ENCODE data around the gene PDPN.
"Not testable (repeated sequence)": the region's sequence is repeated elsewhere in the genome, so short reads cannot be mapped to it uniquely, and the experiment has no call there.

PDPN gene

DNA sequence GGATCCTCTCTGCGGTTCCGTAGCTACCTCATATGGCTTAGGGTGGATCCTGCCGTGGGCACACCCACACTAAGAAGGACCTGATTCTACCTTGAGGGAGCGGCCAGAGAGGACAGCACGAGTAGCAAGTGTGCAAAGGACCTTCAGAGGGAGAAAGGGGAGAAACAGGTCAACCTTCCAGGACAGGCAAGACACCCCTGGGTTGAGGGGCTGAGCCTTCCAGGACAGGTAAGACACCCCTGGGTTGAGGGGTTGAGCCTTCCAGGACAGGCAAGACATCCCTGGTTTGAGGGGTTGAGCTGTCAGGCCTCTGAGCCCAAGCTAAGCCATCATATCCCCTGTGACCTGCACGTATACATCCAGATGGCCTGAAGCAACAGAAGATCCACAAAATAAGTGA is 23.1 kb upstream of the PDPN start:
- DNase-seq (ENCODE audit: low spot score in 2 of 2) (no peak), ATAC-seq (no peak)
- H3K4me3 Mint-ChIP-seq = no peak overlapping the region
- no peak overlapping the region for H3K27ac Mint-ChIP-seq
- no peaks in the 10 kb centered on the region for H3K4me1 Mint-ChIP-seq
- H3K36me3 Mint-ChIP-seq = no peaks in the 10 kb centered on the region
- H3K9me3 Mint-ChIP-seq = no peaks in the 10 kb centered on the region

DNA sequence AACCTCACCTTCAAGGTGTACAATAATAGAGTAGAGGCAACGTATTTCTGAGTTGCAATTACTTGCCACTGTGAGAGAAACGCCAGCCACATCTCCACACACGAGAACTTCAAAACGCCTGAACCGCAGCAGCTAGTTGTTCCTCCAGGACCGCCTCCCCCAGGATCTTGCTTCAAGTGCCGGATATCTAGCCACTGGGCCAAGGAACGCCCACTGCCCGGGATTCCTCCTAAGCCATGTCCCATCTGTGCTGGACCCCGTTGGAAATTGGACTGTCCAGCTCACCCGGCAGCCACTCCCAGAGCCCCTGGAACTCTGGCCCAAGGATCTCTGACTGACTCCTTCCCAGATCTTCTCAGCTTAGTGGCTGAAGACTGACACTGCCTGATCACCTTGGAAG is 20.7 kb upstream of the PDPN start:
- not testable (repeated sequence) for DNase-seq (ENCODE audit: low spot score in 2 of 2); H3K27ac Mint-ChIP-seq; H3K4me1 Mint-ChIP-seq; H3K9me3 Mint-ChIP-seq; H3K4me3 Mint-ChIP-seq; ATAC-seq; H3K36me3 Mint-ChIP-seq

DNA sequence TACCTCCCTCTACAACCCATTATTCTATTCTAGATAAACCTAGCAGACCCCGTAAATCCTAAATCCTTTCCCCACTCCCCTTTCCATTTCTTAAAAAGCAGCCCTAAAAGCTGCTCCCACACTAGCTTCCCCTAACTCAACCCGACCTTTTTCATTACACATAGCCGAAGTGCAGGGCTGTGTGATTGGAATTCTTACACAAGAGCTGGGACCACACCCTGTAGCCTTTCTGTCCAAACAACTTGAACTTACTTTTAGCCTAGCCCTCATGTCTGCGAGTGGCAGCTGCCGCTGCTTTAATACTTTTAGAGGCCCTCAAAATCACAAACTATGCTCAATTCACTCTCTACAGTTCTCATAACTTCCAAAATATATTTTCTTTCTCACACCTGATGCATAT is 19.6 kb upstream of the PDPN start:
- Mint-ChIP-seq H3K36me3 (no peaks in the 10 kb centered on the region), H3K4me3 (no peak overlapping the region), H3K9me3 (no peaks in the 10 kb centered on the region), H3K27ac (no peak overlapping the region), H3K4me1 (no peaks in the 10 kb centered on the region)
- ATAC-seq (no peak), DNase-seq (ENCODE audit: low spot score in 2 of 2) (no peak)

DNA sequence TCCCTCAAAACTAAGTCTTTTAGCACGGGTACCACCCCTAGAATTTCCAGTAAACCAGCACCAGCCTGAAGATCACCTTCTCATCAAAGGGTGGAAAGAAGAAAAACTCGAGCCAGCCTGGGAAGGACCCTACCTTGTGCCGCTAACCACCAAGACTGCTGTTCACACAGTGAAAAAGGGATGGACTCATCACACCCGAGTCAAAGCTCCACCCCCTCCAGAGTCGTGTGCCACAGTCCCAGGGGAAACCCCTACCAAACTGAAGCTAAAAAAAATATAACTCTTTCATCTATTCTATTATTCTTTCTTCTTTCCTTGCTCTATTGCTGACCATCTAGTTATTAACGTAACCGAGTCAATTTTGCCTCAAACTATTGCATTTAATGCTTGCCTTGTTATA is 13.2 kb upstream of the PDPN start:
- not testable (repeated sequence) for DNase-seq (ENCODE audit: low spot score in 2 of 2); H3K4me3 Mint-ChIP-seq; ATAC-seq; H3K4me1 Mint-ChIP-seq; H3K27ac Mint-ChIP-seq; H3K9me3 Mint-ChIP-seq; H3K36me3 Mint-ChIP-seq

DNA sequence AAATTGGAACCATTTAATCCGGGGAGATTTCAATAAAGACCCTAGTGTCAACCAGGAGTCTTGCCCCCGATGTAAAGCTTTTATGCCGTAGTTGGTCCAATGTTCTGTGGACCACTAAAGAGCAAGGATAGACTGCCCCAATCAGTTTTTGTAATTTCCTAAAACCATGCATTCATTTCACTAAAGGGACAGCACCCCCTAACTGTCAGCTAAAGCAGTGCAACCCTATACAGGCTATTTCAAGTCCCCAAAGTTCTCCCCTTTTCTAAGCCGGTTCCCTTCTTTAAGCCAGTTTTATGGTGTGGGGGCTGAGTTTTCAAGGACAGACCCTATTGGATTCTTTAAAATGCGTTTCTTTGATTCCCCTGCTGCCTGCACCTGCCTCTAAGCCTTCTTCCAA is 12.7 kb upstream of the PDPN start:
- DNase-seq (ENCODE audit: low spot score in 2 of 2) = no peak
- Mint-ChIP-seq H3K36me3 (no peaks in the 10 kb centered on the region), H3K4me1 (no peaks in the 10 kb centered on the region), H3K27ac (no peak overlapping the region), H3K4me3 (no peak overlapping the region), H3K9me3 (no peaks in the 10 kb centered on the region)
- ATAC-seq = no peak

DNA sequence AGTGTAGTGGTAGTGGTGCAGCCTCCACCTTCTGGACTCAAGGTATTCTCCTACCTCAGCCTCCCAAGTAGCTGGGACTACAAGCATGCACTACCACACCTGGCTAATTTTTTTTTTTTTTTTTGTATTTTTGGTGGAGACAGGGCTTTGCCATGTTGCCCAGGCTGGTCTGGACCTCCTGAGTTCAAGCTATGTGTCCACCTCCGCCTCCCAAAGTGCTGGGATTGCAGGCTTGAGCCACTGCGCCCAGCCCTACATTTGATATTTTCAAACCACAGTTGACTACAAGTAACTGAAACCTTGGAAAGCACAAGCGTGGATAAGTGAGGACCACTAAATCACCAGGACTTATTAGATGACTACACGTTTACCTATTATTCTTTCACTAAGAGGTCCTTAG is 10.0 kb upstream of the PDPN start:
- DNase-seq (ENCODE audit: low spot score in 2 of 2) (no peak), ATAC-seq (no peak)
- Mint-ChIP-seq H3K36me3 (no peaks in the 10 kb centered on the region), H3K9me3 (no peaks in the 10 kb centered on the region), H3K4me1 (no peaks in the 10 kb centered on the region), H3K4me3 (no peak overlapping the region), H3K27ac (no peak overlapping the region)

DNA sequence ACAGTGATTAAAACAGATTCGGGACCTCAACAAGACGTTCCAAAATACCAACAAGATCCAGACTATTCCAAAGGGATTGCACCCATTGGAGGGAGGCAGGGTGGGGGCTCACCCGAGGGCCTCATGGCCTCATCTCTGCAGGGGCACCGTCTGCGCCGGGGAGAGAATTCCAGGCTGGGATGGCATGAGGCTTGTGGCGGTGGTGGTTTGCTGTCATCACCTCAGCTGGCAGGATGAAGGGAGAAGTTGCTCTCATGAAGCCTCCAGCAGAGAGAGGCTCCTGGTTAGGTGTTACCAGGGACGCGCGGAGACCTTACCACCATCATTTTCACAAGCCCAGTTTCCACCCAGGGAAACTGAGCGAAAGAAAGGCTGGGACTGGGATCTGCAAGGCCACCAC is 6.7 kb upstream of the PDPN start:
- DNase-seq (ENCODE audit: low spot score in 2 of 2) (no peak), ATAC-seq (no peak)
- H3K4me1 Mint-ChIP-seq = no peaks in the 10 kb centered on the region
- no peak overlapping the region for H3K27ac Mint-ChIP-seq
- H3K4me3 Mint-ChIP-seq = no peak overlapping the region
- no peaks in the 10 kb centered on the region for H3K9me3 Mint-ChIP-seq
- no peaks in the 10 kb centered on the region for H3K36me3 Mint-ChIP-seq

DNA sequence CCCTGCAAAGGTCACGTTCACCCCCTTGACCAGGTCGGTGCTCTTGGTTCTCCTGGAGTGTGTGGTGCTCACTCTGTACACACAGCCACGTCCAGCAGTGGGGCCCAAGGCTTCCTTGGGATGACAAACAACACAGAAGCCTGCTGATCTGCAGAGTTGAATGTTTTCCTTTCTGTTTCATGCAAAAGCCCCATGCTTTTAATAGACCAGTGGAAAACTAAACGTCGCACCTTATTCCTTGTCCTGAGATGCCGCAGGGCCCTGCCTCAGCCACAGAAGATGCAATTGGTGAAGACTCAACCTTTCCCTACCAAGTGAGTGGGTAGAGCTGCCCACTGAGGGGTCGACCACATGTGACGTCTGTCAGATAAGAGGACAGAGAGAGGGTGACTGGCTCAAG is 5.8 kb upstream of the PDPN start:
- no peaks in the 10 kb centered on the region for H3K36me3 Mint-ChIP-seq
- H3K4me1 Mint-ChIP-seq = no peaks in the 10 kb centered on the region
- H3K9me3 Mint-ChIP-seq = no peaks in the 10 kb centered on the region

DNA sequence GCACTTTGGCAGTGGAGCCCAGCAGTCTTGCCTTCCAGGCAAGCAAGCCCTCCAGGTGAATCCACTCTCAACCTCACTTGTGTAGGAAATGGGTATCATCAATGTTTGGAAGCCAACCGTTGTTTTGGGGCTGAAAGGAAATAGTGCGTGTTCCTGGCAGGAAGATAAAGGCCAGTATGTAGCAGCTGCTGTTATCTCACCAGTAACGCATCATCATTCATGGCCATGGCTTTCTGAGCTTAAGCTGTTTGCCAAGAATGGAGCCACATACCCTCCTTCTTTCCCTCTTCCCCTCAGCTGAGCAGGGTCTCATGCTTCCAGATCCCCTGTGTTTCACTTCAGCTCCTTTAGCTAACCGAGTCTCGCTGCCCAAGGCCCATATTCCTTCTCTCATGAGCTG is 2.2 kb upstream of the PDPN start:
- Mint-ChIP-seq H3K4me1 (no peaks in the 10 kb centered on the region), H3K9me3 (no peaks in the 10 kb centered on the region), H3K27ac (no peak overlapping the region), H3K36me3 (no peaks in the 10 kb centered on the region), H3K4me3 (no peak overlapping the region)
- no peak for ATAC-seq
- no peak for DNase-seq (ENCODE audit: low spot score in 2 of 2)

More for the DNA sequence above, 5.8 kb upstream of the PDPN start:
- no peak overlapping the region for H3K27ac Mint-ChIP-seq
- DNase-seq (ENCODE audit: low spot score in 2 of 2) (no peak), ATAC-seq (no peak)
- H3K4me3 Mint-ChIP-seq = no peak overlapping the region

DNA sequence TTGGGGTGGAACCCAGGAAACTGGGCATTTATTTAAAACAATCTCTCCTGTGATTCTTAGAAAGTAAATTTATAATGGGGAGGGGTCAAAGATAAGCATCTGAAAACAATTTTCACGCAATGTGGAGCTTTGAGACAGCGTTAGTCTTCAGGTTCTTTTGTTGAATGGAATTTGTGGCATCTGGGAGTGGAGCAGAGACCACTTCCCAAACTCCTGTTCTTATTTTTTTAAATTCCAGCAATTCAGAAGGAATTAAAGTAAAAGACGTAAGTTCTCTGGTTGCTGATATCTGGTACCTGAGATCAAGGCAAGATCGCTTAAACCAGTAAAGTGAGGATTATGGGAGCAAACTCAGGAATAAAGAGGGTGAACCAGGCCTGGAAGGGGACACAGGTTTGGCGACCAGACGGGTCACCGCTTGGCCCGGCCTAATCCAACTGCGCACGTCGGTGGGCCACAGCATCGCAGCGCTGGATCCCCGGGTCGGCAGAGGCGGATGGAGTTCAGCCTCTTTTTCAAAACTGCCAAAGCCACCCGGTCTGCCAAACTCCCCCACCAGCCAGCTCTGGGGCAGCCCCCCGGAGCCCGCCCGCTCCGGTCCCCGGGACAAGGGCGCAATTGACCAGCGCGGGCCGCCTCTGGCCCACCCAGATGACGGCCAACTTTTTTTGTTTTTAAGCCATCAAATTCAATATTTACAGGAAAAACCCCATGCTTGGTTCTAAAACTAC is 754 bp upstream of the PDPN start:
- DNase-seq (ENCODE audit: low spot score in 2 of 2) = no peak
- Mint-ChIP-seq H3K36me3 (no peaks in the 10 kb centered on the region), H3K27ac (no peak overlapping the region), H3K9me3 (no peaks in the 10 kb centered on the region), H3K4me1 (no peaks in the 10 kb centered on the region), H3K4me3 (no peak overlapping the region)
- ATAC-seq = no peak

DNA sequence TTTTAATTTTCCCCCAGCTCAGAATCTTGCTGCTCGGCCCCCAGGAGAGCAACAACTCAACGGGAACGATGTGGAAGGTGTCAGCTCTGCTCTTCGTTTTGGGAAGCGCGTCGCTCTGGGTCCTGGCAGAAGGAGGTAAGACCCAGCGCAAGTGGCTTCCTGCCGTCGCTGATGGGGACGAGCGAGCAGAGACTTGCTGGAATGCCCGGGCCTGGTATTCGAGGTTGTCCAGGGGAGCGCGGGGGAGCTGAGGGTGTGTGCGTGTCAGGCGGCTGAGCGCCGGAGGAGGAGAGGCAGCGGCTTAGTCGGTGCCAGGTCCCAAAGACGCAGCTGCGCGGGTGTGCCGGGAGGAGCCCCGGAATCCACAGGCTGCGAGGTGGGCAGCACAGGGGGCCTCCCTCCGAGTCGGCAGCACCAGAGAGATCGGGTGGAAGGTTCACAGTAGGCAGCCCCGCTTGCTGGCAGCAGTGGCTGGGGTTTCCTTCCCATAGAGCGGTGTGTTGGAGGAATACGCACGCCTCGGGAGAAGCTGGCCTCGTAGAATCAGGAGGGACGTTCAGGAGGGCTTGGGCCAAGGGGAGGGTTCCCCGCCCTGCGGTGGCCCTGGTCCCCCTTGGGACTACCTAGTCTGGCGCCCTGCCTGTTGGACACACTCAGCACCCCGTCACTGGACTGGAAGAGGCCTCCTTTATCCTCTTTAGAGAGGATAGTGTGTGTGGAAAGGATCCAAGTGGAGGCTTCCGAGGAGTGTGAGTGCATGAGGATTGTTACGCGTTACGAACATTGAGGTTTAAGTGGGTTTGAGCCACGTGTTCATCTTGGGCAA is 547 bp downstream of the PDPN start:
- Mint-ChIP-seq H3K4me1 (no peaks in the 10 kb centered on the region), H3K4me3 (no peak overlapping the region), H3K36me3 (no peaks in the 10 kb centered on the region), H3K9me3 (no peaks in the 10 kb centered on the region), H3K27ac (no peak overlapping the region)
- DNase-seq (ENCODE audit: low spot score in 2 of 2) (no peak), ATAC-seq (no peak)

DNA sequence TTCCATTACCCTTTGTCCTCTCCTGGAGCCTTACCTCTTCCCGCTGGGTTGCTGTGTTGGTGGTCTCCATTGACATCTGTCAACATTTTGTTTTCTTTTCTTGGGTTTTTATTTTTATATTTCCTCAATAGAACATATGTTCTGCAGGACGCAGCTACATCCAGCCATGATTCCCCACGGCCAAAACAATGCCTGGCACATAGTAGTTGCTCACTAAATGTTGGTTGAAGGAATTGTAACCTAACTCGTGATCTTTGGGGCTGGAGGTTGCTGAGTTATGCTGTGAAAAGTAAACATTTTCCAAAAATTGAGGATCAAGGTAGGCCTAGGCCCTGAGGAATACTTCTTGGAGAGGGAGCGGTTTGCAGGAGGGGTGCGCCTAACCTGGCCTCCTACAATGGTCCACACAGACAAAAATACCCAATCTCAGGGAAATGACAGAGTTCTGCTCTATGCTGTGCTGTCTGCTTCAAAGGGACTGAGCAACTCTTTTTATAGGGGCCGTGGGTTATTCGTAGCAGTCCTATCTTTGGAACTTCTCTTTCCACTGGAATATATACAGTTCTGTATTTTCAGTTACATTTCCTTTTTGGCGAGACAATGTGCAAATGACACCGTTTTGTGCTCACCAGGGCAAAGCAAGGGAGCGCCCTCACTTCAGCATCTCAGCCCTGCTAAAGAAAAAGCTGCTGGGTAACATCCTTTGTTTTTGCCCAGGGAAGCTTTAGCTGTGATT is 1.4 kb downstream of the PDPN start:
- ATAC-seq = no peak
- Mint-ChIP-seq H3K9me3 (no peaks in the 10 kb centered on the region), H3K27ac (no peak overlapping the region), H3K4me1 (no peaks in the 10 kb centered on the region), H3K4me3 (no peak overlapping the region), H3K36me3 (no peaks in the 10 kb centered on the region)
- DNase-seq (ENCODE audit: low spot score in 2 of 2) = no peak

DNA sequence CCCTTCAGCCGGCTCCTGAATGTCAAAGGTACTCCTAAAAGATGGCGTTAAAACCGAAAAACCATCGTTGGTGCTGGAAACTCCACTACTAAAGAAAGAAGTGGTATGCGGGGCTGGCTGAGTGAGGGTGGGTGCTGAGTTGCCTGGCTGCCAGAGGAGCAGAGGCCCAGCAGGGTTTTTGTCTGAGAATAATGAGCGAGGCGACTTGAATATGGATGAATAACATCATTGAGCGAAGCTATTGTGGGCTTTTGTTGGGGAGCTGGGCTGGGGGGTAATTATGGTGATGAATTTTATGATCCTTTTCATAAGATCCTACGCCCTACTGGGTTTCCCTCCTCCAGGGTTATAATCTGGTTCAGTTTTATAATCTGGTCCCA is 2.0 kb downstream of the PDPN start:
- DNase-seq (ENCODE audit: low spot score in 2 of 2) (no peak), ATAC-seq (no peak)

DNA sequence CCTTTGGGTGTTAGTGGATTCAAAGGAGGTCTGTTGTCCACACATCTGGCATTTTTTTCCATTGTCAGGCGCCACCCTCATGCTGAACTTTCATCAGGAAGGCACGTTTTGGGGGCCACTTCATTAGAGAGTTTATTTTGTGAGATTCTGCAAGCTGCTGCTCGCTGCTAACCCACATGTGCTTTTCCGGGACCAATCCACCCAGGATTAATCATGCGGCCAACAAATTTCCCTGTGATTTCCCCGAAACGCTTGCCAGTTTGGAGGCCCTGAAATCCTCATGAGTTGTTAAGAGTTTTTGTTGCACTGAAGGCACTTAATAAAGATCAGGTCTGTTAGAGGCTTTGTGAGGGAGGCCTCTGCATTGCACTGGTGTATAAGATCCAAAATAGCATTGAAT is 2.4 kb downstream of the PDPN start:
- no peak for DNase-seq (ENCODE audit: low spot score in 2 of 2)
- Mint-ChIP-seq H3K4me3 (no peak overlapping the region), H3K9me3 (no peaks in the 10 kb centered on the region), H3K27ac (no peak overlapping the region), H3K4me1 (no peaks in the 10 kb centered on the region), H3K36me3 (no peaks in the 10 kb centered on the region)
- no peak for ATAC-seq

More for the DNA sequence above, 2.0 kb downstream of the PDPN start:
- H3K4me3 Mint-ChIP-seq = no peak overlapping the region
- no peaks in the 10 kb centered on the region for H3K9me3 Mint-ChIP-seq
- no peaks in the 10 kb centered on the region for H3K4me1 Mint-ChIP-seq
- H3K27ac Mint-ChIP-seq = no peak overlapping the region
- no peaks in the 10 kb centered on the region for H3K36me3 Mint-ChIP-seq

DNA sequence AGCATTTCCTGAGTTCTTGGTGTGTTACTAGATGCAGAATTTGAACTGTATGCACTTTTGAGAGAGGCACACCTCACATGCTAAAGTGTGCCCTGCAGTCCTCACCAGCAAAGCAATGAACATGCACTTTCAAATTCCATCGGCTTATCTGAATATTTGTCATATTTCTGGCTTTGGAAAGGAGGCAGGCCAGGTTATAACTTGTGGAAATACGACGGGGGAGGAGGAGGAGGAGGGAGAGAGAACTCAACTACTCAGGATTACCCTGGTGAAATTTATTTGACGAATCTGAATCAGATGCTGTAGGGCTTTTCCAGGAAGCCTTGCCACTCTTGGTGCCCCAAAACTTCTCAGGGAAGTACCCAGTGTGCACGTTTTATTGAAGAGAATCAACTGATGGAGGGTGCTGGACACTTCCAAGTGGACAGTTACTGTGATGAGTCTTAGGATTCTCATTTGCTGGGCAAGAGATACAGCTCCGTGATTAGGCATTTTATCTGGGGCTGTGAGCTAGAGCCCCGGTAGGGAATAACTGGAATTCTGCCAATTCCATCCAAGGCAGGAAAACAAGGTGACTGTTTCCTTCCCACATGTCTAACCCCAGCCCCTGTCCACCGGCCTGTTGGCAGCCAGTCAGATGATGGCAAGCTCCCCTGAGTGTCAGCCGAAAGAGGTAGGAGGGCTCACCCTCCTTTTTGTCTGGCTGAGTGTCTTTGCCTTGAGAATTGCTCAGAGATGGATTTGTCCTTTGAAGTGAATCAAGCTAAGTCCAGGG is 3.8 kb downstream of the PDPN start:
- Mint-ChIP-seq H3K9me3 (no peaks in the 10 kb centered on the region), H3K4me3 (no peak overlapping the region), H3K36me3 (no peaks in the 10 kb centered on the region), H3K4me1 (no peaks in the 10 kb centered on the region), H3K27ac (no peak overlapping the region)
- DNase-seq (ENCODE audit: low spot score in 2 of 2) (no peak), ATAC-seq (no peak)
